Uterus (tissue), 4 donors: ENCODE measurements around the gene STATH. TPM values are rescaled to one million over a fixed set of nuclear protein-coding genes. Genes with fewer than 3 reads are reported as not detected.
"Not testable (repeated sequence)": the region's sequence is repeated elsewhere in the genome, so short reads cannot be mapped to it uniquely, and the experiment has no call there.

Source experiments
- DNase-seq, 2 donors: peaks; one replicate each; pipeline ENCODE4 v3.0.0-alpha.2; 2019 to 2020
- H3K27ac ChIP-seq, 2 donors: fragments of 200-600 bp; sonication (generic); 1 replicate in 1 of 2; 2 replicates in 1 of 2; pipeline ENCODE4 v1.5.1; 2016 to 2018
- H3K27me3 ChIP-seq, 2 donors: fragments of 200-600 bp; sonication (generic); one replicate each; pipeline ENCODE4 v1.5.1; 2018 to 2019; ENCODE audit warnings: control low read depth in 1 of 2
- H3K36me3 ChIP-seq, 2 donors: fragments of 200-600 bp; sonication (generic); one replicate each; pipeline ENCODE4 v1.5.1; 2019; ENCODE audit warnings: control low read depth in 1 of 2
- H3K4me1 ChIP-seq, 2 donors: fragments of 200-600 bp; sonication (generic); one replicate each; pipeline ENCODE4 v1.5.1; 2018 to 2019; ENCODE audit warnings: control low read depth in 1 of 2
- H3K4me3 ChIP-seq, 2 donors: fragments of 200-600 bp; sonication (generic); 1 replicate in 1 of 2; 2 replicates in 1 of 2; pipeline ENCODE4 v1.5.1; 2018 to 2019; ENCODE audit warnings: mild to moderate bottlenecking in 1 of 2
- H3K9me3 ChIP-seq, 2 donors: fragments of 200-600 bp; sonication (generic); one replicate each; pipeline ENCODE4 v1.5.1; 2019; ENCODE audit warnings: control low read depth in 1 of 2
- CTCF ChIP-seq, 4 experiments: fragments of 200-600 bp in 2 of 4; fragments of 450-650 bp in 2 of 4; sonication (generic) in 2 of 4; IDR thresholded peaks; one replicate each; pipeline ENCODE4 v1.5.1; 2016 to 2019; ENCODE audit warnings: antibody characterized with exemption in 4 of 4, mild to moderate bottlenecking in 2 of 4, moderate library complexity in 1 of 4
- POLR2A ChIP-seq, 2 donors: fragments of 450-650 bp; IDR thresholded peaks; one replicate each; pipeline ENCODE4 v1.6.1; 2016; ENCODE audit warnings: antibody characterized with exemption in 2 of 2, mild to moderate bottlenecking in 1 of 2, moderate library complexity in 1 of 2
- intact Hi-C: fragments of 100-400 bp; cut with DNase I; formaldehyde crosslinking; loops from one replicate; pipeline ENCODE4 v1.15.1; 2023; ENCODE audit warnings: low total_unique reads
- total RNA-seq, 4 donors: library from RNA; depleted of rRNA in 3 of 4; stranded (reverse); fragments of >200 nt in 3 of 4; gene quantifications; one replicate each; pipeline versions ENCODE4 v1.1.0 to v1.2.4, GENCODE V29; 2014 to 2023
- donor health status: DM: yes; HTN: yes; CAD: no.

Gene STATH
- total RNA-seq, 4 donors from 2014 or later: not detected

- TF ChIP-seq POLR2A (IDR thresholded peaks at IDR 0.05) (no peak), CTCF (IDR thresholded peaks at IDR 0.05) (no peak)
- intact Hi-C loops: no loop called here
- Histone ChIP-seq H3K27ac (no peak overlapping the region), H3K4me1 (no peaks in the 10 kb centered on the region), H3K27me3 (no peaks in the 10 kb centered on the region), H3K4me3 (no peak overlapping the region), H3K9me3 (no peaks in the 10 kb centered on the region), H3K36me3 (peaks cover 0 to 3% of the 10 kb centered on the region in 2 donors)
- DNase-seq: no peak
These were observed 984 bp upstream of the STATH start for GRCh38 chr4:69994782-69995181.

- DNase-seq: no peak
- Histone ChIP-seq H3K4me3 (no peak overlapping the region), H3K4me1 (no peaks in the 10 kb centered on the region), H3K27me3 (no peaks in the 10 kb centered on the region), H3K36me3 (no peaks in the 10 kb centered on the region), H3K27ac (no peak overlapping the region), H3K9me3 (no peaks in the 10 kb centered on the region)
- TF ChIP-seq CTCF (IDR thresholded peaks at IDR 0.05): no peak
- TF ChIP-seq POLR2A (IDR thresholded peaks at IDR 0.05): no peak
- intact Hi-C loops: no loop called here
These were observed 3.7 kb downstream of the STATH start for GRCh38 chr4:69999420-69999819.

GRCh38 chr4:70000711-70001110, 4.9 kb downstream of the STATH start:
- TF ChIP-seq CTCF (IDR thresholded peaks at IDR 0.05): no peak
- TF ChIP-seq POLR2A (IDR thresholded peaks at IDR 0.05): no peak
- intact Hi-C loops: no loop called here

GRCh38 chr4:70002507-70002906, 6.7 kb downstream of the STATH start:
- TF ChIP-seq POLR2A (IDR thresholded peaks at IDR 0.05): no peak
- TF ChIP-seq CTCF (IDR thresholded peaks at IDR 0.05): no peak
- Histone ChIP-seq H3K4me3 (no peak overlapping the region), H3K4me1 (no peaks in the 10 kb centered on the region), H3K9me3 (no peaks in the 10 kb centered on the region), H3K27ac (no peak overlapping the region), H3K27me3 (no peaks in the 10 kb centered on the region), H3K36me3 (no peaks in the 10 kb centered on the region)
- intact Hi-C loops: no loop called here
- no peak for DNase-seq

More at GRCh38 chr4:70000711-70001110, 4.9 kb downstream of the STATH start:
- Histone ChIP-seq H3K27ac (no peak overlapping the region), H3K27me3 (no peaks in the 10 kb centered on the region), H3K9me3 (no peaks in the 10 kb centered on the region), H3K36me3 (no peaks in the 10 kb centered on the region), H3K4me1 (no peaks in the 10 kb centered on the region), H3K4me3 (no peak overlapping the region)
- DNase-seq: no peak

- no peak for DNase-seq
- no peak overlapping the region for H3K4me3 ChIP-seq
- TF ChIP-seq CTCF (IDR thresholded peaks at IDR 0.05): no peak
- no peak for TF ChIP-seq POLR2A (IDR thresholded peaks at IDR 0.05)
- H3K4me1 ChIP-seq: no peaks in the 10 kb centered on the region
- intact Hi-C loops: no loop called here
- H3K27me3 ChIP-seq: no peaks in the 10 kb centered on the region
- H3K9me3 ChIP-seq: no peaks in the 10 kb centered on the region
- no peak overlapping the region for H3K27ac ChIP-seq
- no peaks in the 10 kb centered on the region for H3K36me3 ChIP-seq
These were observed 13.0 kb downstream of the STATH start for GRCh38 chr4:70008771-70009170.

- H3K4me1 ChIP-seq, H3K9me3 ChIP-seq, intact Hi-C loops, DNase-seq, H3K36me3 ChIP-seq, H3K4me3 ChIP-seq, H3K27ac ChIP-seq, H3K27me3 ChIP-seq: not testable (repeated sequence)
These were observed 23.2 kb downstream of the STATH start for GRCh38 chr4:70019006-70019405.
